ENCODE measurements around the gene RNF43. TPM values are rescaled to one million over a fixed set of nuclear protein-coding genes. Genes with fewer than 3 reads are reported as not detected.
"Not testable (repeated sequence)": the region's sequence is repeated elsewhere in the genome, so short reads cannot be mapped to it uniquely, and the experiment has no call there.

The RNF43 gene
- total RNA-seq, 1 donor from 2014 or later: 2.1 TPM

DNA sequence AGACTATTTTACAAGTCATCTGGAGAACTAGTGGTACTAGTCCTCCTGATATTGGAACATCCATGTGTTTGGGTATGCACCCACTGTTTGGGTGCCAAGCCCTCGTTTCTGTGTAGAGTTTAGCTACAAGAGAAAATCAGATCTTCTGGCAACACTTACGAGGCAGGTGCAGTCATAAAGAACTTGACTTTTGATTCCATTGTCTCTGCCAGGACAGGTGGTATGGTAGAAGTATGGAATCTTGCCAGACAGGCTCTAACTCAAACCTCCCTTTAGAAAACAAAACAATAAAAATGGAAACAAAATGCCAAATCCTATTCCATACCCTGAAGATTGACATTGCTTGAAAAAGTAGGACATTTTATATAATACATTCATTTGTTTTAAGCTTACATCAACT lies 16.0 kb downstream of the RNF43 start:
- TF ChIP-seq, protein P1, sequence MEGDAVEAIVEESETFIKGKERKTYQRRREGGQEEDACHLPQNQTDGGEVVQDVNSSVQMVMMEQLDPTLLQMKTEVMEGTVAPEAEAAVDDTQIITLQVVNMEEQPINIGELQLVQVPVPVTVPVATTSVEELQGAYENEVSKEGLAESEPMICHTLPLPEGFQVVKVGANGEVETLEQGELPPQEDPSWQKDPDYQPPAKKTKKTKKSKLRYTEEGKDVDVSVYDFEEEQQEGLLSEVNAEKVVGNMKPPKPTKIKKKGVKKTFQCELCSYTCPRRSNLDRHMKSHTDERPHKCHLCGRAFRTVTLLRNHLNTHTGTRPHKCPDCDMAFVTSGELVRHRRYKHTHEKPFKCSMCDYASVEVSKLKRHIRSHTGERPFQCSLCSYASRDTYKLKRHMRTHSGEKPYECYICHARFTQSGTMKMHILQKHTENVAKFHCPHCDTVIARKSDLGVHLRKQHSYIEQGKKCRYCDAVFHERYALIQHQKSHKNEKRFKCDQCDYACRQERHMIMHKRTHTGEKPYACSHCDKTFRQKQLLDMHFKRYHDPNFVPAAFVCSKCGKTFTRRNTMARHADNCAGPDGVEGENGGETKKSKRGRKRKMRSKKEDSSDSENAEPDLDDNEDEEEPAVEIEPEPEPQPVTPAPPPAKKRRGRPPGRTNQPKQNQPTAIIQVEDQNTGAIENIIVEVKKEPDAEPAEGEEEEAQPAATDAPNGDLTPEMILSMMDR (IDR thresholded peaks at IDR 0.05): no peak
- ChIA-PET POLR2A (interaction anchor here (0.7 kb wide), 2 partner anchors 9 to 24 kb away, joined by 3 to 4 read pairs; no protein-coding TSS in a partner anchor), CTCF (no interaction called here)
- H3K27me3 Mint-ChIP-seq: no peaks in the 10 kb centered on the region
- ATAC-seq (ENCODE audit: low read depth) (no peak), DNase-seq (no peak)
- intact Hi-C loops (cut with micrococcal nuclease): no loop called here
- H3K36me3 Mint-ChIP-seq (ENCODE audit: low read depth): no peaks in the 10 kb centered on the region
- H3K9me3 Mint-ChIP-seq: no peaks in the 10 kb centered on the region
- H3K27ac Mint-ChIP-seq: no peak overlapping the region
- no peak overlapping the region for H3K4me3 Mint-ChIP-seq
- no peaks in the 10 kb centered on the region for H3K4me1 Mint-ChIP-seq

DNA sequence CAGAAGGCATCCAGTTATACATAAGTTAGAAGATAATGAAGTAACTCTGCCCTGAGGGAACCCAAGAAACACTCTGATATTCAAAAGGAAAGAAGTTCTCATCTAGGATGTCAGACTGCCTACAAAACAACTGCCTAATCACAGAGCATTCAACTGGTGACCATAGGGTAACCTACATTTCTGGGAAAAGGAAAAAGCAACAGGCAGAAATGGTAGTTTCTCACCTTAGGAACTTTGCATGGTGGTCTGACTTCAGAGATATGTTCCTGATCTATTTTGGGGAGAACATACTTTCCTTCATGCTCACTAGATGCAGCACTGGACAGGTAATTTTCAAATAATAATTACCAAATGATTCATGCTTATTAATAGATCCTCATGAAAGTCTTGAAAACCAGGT lies 16.5 kb downstream of the RNF43 start:
- CTCF ChIA-PET: interaction anchor here (0.9 to 1.0 kb wide), 2 partner anchors 46 to 151 kb away, joined by 3 read pairs; no protein-coding TSS in a partner anchor
- Mint-ChIP-seq H3K4me1 (no peaks in the 10 kb centered on the region), H3K4me3 (no peak overlapping the region), H3K27ac (no peak overlapping the region), H3K36me3 (ENCODE audit: low read depth) (no peaks in the 10 kb centered on the region), H3K27me3 (no peaks in the 10 kb centered on the region), H3K9me3 (no peaks in the 10 kb centered on the region)
- intact Hi-C loops (cut with micrococcal nuclease): no loop called here
- TF ChIP-seq, protein P1 (IDR thresholded peaks at IDR 0.05): no peak
- POLR2A ChIA-PET: interaction anchor here (0.7 to 0.8 kb wide), 2 partner anchors 24 to 48 kb away, joined by 3 read pairs; no protein-coding TSS in a partner anchor
- ATAC-seq (ENCODE audit: low read depth): no peak
- no peak for DNase-seq

DNA sequence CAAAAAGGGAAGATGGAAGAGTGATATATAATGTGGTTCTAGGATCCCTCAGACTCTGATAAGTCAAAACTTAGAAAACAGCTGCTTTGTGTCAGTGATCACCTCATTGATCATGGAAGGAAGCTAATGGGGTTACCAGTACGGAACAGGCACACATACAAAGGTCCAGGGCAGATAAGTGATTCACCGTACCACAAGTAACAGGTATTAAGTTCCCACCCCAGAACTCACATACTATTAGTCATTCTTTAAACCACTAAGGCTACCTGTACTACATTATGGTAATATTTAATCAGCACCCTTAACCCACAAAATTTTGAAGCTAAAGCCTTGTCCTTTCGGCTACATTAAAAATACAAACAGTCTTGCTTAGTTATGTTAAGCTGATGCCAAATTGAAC lies 17.4 kb downstream of the RNF43 start:
- TF ChIP-seq, protein P1 (IDR thresholded peaks at IDR 0.05): no peak
- H3K27ac Mint-ChIP-seq: no peak overlapping the region
- H3K4me3 Mint-ChIP-seq: no peak overlapping the region
- no peaks in the 10 kb centered on the region for H3K9me3 Mint-ChIP-seq
- intact Hi-C loops (cut with micrococcal nuclease): no loop called here
- ATAC-seq (ENCODE audit: low read depth) (no peak), DNase-seq (no peak)
- ChIA-PET POLR2A (interaction anchor here (0.8 kb wide), 1 partner anchor 47 kb away, joined by 3 read pairs; no protein-coding TSS in a partner anchor), CTCF (interaction anchor here (0.9 to 1.0 kb wide), 3 partner anchors 17 to 150 kb away, joined by 3 read pairs; partner anchors contain the start of gene RNF43)
- no peaks in the 10 kb centered on the region for H3K27me3 Mint-ChIP-seq
- H3K4me1 Mint-ChIP-seq: no peaks in the 10 kb centered on the region
- H3K36me3 Mint-ChIP-seq (ENCODE audit: low read depth): no peaks in the 10 kb centered on the region

DNA sequence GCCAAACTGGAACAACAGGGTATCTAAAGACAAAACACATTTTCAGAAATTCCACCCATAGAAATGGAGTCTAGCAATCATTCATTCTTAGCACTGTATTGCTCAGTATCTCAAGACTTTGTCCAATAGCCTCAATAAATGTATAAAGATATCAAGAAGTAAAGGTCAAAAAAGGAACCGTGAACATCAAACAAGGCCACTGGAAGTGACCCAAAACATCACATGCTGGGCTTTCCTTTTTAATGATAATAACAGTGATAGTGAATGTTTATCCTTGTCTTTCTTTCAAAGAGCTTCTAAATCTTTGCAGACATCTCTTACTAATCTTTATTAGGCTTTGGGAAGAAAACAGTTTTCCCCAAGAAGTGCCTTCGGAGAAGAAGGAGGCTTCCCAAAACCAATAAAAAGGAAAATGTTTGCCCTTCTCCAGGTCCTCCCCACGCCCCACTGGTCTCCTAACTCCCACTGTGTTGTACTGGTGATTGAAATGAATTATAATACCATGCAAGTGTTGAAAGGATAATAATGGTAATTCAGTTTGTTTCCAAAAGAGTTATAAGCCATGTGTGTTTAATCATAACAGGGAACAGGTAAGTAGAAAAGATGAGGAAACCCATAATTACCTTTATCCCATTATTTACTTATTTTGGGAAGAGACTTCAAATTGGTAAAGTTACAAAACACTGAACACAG lies 18.6 kb downstream of the RNF43 start:
- DNase-seq (no peak), ATAC-seq (ENCODE audit: low read depth) (no peak)
- Mint-ChIP-seq H3K36me3 (ENCODE audit: low read depth) (no peaks in the 10 kb centered on the region), H3K9me3 (no peaks in the 10 kb centered on the region), H3K4me1 (no peaks in the 10 kb centered on the region), H3K27me3 (no peaks in the 10 kb centered on the region), H3K4me3 (no peak overlapping the region), H3K27ac (no peak overlapping the region)
- ChIA-PET POLR2A (no interaction called here), CTCF (no interaction called here)
- TF ChIP-seq, protein P1 (IDR thresholded peaks at IDR 0.05): no peak
- intact Hi-C loops (cut with micrococcal nuclease): no loop called here

DNA sequence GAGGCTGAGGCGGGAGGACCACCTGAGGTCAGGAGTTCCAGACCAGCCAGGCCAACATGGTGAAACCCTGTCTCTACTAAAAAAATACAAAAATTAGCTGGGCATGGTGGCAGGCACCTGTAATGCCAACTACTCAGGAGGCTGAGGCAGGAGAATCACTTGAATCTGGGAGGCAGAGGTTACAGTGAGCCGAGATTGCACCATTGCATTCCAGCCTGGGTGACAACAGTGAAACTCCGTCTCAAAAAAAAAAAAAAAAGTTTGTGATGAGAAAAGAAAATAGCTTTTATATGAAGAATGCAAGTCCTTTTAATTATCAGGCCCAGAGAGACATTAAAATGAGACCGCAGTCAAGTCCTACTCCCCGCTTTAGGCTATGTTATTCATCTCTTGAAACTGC lies 19.9 kb downstream of the RNF43 start:
- ATAC-seq (ENCODE audit: low read depth); H3K4me1 Mint-ChIP-seq; H3K27ac Mint-ChIP-seq; DNase-seq; H3K9me3 Mint-ChIP-seq; H3K36me3 Mint-ChIP-seq (ENCODE audit: low read depth); H3K4me3 Mint-ChIP-seq; H3K27me3 Mint-ChIP-seq; intact Hi-C loops (cut with micrococcal nuclease); CTCF ChIA-PET: not testable (repeated sequence)
- POLR2A ChIA-PET: interaction anchor here (0.6 kb wide), 1 partner anchor 55 kb away, joined by 3 read pairs; no protein-coding TSS in a partner anchor
